Vagina (tissue), 2 donors: Measurements from ENCODE around the gene CRAMP1.
A peak's percentile ranks its signal among the peaks of the same experiment; 100 is the strongest.

Source experiments
- CTCF ChIP-seq, 3 experiments: fragments of 450-650 bp in 2 of 3; fragments of 200-600 bp in 1 of 3; sonication (generic) in 1 of 3; IDR thresholded peaks; one replicate each; pipeline ENCODE4 v1.5.1; 2017 to 2019; ENCODE audit warnings: antibody characterized with exemption in 3 of 3, mild to moderate bottlenecking in 2 of 3, moderate library complexity in 2 of 3
- POLR2A ChIP-seq, 2 donors: fragments of 450-650 bp; IDR thresholded peaks; one replicate each; pipeline ENCODE4 v1.6.1; 2017; ENCODE audit warnings: antibody characterized with exemption in 2 of 2, mild to moderate bottlenecking in 2 of 2, moderate library complexity in 2 of 2
- POLR2AphosphoS5 ChIP-seq, 2 donors: sonication (generic); formaldehyde crosslinking; IDR thresholded peaks; one replicate each; pipeline ENCODE4 v1.9.0; 2017; ENCODE audit warnings: antibody characterized with exemption in 2 of 2, mild to moderate bottlenecking in 2 of 2, low read depth in 1 of 2; ENCODE audit not compliant: insufficient read depth in 1 of 2

DNA sequence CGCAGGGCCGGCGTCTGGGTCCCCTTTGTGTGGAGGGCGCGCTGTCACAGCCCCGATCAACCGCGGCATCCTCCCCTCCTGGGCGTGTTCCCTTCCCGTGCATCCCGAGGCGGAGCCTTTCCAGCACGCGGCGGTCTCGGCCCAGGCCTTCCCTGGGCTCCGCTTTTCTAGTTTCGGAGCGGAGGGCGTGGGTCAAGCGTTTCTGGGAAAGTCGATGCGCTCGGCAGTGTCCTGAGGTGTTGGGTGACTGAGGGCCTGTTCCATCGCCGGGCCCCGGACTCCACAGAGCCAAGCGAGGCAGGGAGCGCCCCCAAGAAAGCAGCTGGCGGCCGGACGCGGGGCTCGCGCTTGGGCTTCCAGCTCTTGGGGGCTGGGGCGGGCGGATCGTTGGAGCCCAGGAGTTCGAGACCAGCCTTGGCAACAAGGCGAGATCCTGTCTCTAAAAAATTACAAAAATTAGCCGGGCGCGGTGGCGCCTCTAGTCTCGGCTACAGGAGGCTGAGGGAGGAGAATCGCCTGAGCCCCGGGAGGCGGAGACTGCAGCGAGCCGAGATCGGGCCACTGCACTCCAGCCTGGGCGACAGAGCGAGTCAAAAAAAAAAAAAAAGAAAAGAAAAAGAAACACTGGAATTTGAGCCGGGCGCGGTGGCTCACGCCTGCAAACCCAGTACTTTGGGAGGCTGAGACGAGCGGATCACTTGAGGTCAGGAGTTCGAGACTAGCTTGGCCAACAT is 1.1 kb upstream of the CRAMP1 start:
- TF ChIP-seq CTCF (IDR thresholded peaks at IDR 0.05) (no peak), POLR2AphosphoS5 (IDR thresholded peaks at IDR 0.05; ENCODE audit: insufficient read depth in 1 of 2, low read depth in 1 of 2) (peak; percentile 3 to 56), POLR2A (IDR thresholded peaks at IDR 0.05) (no peak)
